K562 (cell line): ENCODE measurements around the gene PBXIP1. TPM values are rescaled to one million over a fixed set of nuclear protein-coding genes. Genes with fewer than 3 reads are reported as not detected.

ENCODE experiments used
- BDP1 ChIP-seq: IDR thresholded peaks from 3 replicates; pipeline ENCODE4 v1.6.1; 2011; ENCODE audit not compliant: insufficient read length, insufficient read depth
- ETS1 ChIP-seq: conservative IDR thresholded peaks from 2 replicates; pipeline ENCODE4 v1.6.1; 2011; ENCODE audit warnings: low read depth, mild to moderate bottlenecking, low read length; ENCODE audit not compliant: control insufficient read depth
- FOXK1 ChIP-seq: sonication (generic); formaldehyde crosslinking; IDR thresholded peaks from 2 replicates; pipeline ENCODE4 v1.8.0; 2022; ENCODE audit warnings: missing genetic modification reagents, mild to moderate bottlenecking, borderline replicate concordance
- FOXO4 ChIP-seq: fragments of 450-650 bp; formaldehyde crosslinking; IDR thresholded peaks from 2 replicates; pipeline ENCODE4 v1.4.0; 2020; ENCODE audit warnings: mild to moderate bottlenecking, moderate library complexity
- GTF3C2 ChIP-seq: IDR thresholded peaks from 3 replicates; pipeline ENCODE4 v1.6.1; 2011; ENCODE audit warnings: borderline replicate concordance, mild to moderate bottlenecking, moderate library complexity; ENCODE audit not compliant: insufficient read length; ENCODE audit errors: extremely low read depth
- KAT8 ChIP-seq: fragments of 450-650 bp; IDR thresholded peaks from 2 replicates; pipeline ENCODE4 v1.6.1; 2016; ENCODE audit warnings: low read depth, mild to moderate bottlenecking
- MIER1 ChIP-seq: fragments of 450-650 bp; IDR thresholded peaks from 2 replicates; pipeline ENCODE4 v1.6.1; 2016; ENCODE audit warnings: antibody characterized with exemption, mild to moderate bottlenecking, low read depth
- RBM14 ChIP-seq: fragments of 200-400 bp; formaldehyde crosslinking; IDR thresholded peaks from 2 replicates; pipeline ENCODE4 v1.6.1; 2018; ENCODE audit warnings: low read depth, mild to moderate bottlenecking, low read length, moderate library complexity, borderline replicate concordance; ENCODE audit not compliant: insufficient read depth
- SMARCA4 ChIP-seq: fragments of 450-650 bp; IDR thresholded peaks from 2 replicates; pipeline ENCODE4 v1.6.1; 2016
- SREBF2 ChIP-seq: sonication (generic); formaldehyde crosslinking; IDR thresholded peaks from 2 replicates; pipeline ENCODE4 v1.4.0; 2020; ENCODE audit warnings: mild to moderate bottlenecking, missing genetic modification reagents
- SRSF1 ChIP-seq: fragments of 200-400 bp; formaldehyde crosslinking; IDR thresholded peaks from 2 replicates; pipeline ENCODE4 v1.6.1; 2017; ENCODE audit warnings: mild to moderate bottlenecking, low read depth, low read length, moderate library complexity
- TFE3 ChIP-seq: fragments of 450-650 bp; formaldehyde crosslinking; IDR thresholded peaks from 2 replicates; pipeline ENCODE4 v1.4.0; 2020; ENCODE audit warnings: mild to moderate bottlenecking, mixed read lengths
- ZBTB12 ChIP-seq: fragments of 250-450 bp; sonication (Bioruptor Pico); IDR thresholded peaks from 2 replicates; pipeline ENCODE4 v1.4.0; 2020
- ZFP30 ChIP-seq: fragments of 250-450 bp; sonication (Bioruptor Pico); IDR thresholded peaks from 2 replicates; pipeline ENCODE4 v1.8.0; 2022; ENCODE audit warnings: moderate library complexity, mild to moderate bottlenecking, inconsistent platforms, borderline replicate concordance
- ZNF175 ChIP-seq: fragments of 200-800 bp; sonication (Bioruptor generic); IDR thresholded peaks from 2 replicates; pipeline ENCODE4 v1.6.1; 2016; ENCODE audit warnings: low read depth, mild to moderate bottlenecking, missing genetic modification characterization, missing compliant biosample characterization
- ZNF263 ChIP-seq: sonication (generic); formaldehyde crosslinking; IDR thresholded peaks from 2 replicates; pipeline ENCODE4 v1.8.0; 2022; ENCODE audit warnings: mild to moderate bottlenecking, missing genetic modification reagents, borderline replicate concordance
- ZNF436 ChIP-seq: fragments of 250-450, 450-650 bp; sonication (Bioruptor Pico); formaldehyde crosslinking; IDR thresholded peaks from 2 replicates; pipeline ENCODE4 v1.7.0; 2020; ENCODE audit warnings: mild to moderate bottlenecking
- ZNF780A ChIP-seq: fragments of 250-450 bp; sonication (Bioruptor Pico); IDR thresholded peaks from 2 replicates; pipeline ENCODE4 v1.5.0; 2021; ENCODE audit warnings: mild to moderate bottlenecking
- polyA plus RNA-seq, 8 experiments: library from polyadenylated mRNA; depleted of rRNA in 4 of 8; stranded (reverse) in 5 of 8; unstranded in 3 of 8; fragments of >200 nt; fragmentation: Nextera tagmentation in 2 of 8; fragmentation: Illumina TruSeq in 1 of 8; extraction: Ambion mirVana in 2 of 8; extraction: Trizol in 1 of 8; gene quantifications; 2 replicates each; pipeline versions ENCODE4 v1.2.1 to v1.2.3, GENCODE V29; 2011 to 2014; ENCODE audit warnings: inconsistent platforms in 1 of 8, missing spikeins in 1 of 8
- total RNA-seq, 7 experiments: library from RNA; depleted of rRNA in 6 of 7; stranded (reverse); fragments of >200 nt in 6 of 7; fragmentation: Illumina TruSeq in 2 of 7; extraction: Trizol in 2 of 7; gene quantifications; 2 replicates each; pipeline versions ENCODE4 v1.2.1 to v1.2.3, GENCODE V29; 2011 to 2021; ENCODE audit warnings: low replicate concordance in 1 of 7

Gene PBXIP1
- total and polyA plus RNA-seq, 9 of the 15 experiments (the other 6 are each of a cell fraction or from before 2014, with no cell fraction given): 0.13 to 8.3 (median 5.8) TPM

GRCh38 chr1:154937085-154937987 is 18.6 kb downstream of the PBXIP1 start (continued):
- no peak for TF ChIP-seq GTF3C2
- TF ChIP-seq RBM14: no peak
- no peak for TF ChIP-seq SREBF2
- TF ChIP-seq ETS1: no peak
- no peak for TF ChIP-seq MIER1
- TF ChIP-seq ZNF780A (CRISPR knock-in tag): no peak
- no peak for TF ChIP-seq SRSF1
- TF ChIP-seq BDP1: no peak
- TF ChIP-seq ZNF175: no peak
- TF ChIP-seq KAT8: no peak
- TF ChIP-seq TFE3 (CRISPR knock-in tag): no peak
- TF ChIP-seq FOXO4: no peak
- TF ChIP-seq ZFP30 (CRISPR knock-in tag): no peak
- peak; percentile 90 for TF ChIP-seq ZBTB12 (CRISPR knock-in tag)
- no peak for TF ChIP-seq ZNF263 (CRISPR knock-in tag)
- TF ChIP-seq SMARCA4: peak; percentile 47; the same call in 1 of the 2 replicates
- TF ChIP-seq ZNF436 (CRISPR knock-in tag): no peak
- no peak for TF ChIP-seq FOXK1 (CRISPR knock-in tag)
